GM18861 (cell line): ENCODE data around the gene EHD3.
"Not testable (repeated sequence)": the region's sequence is repeated elsewhere in the genome, so short reads cannot be mapped to it uniquely, and the experiment has no call there.

Experiments used
- ATAC-seq: cut with Tn5 transposase; IDR thresholded peaks from one replicate; pipeline ENCODE4 v1.9.1; 2021; ENCODE audit not compliant: unreplicated experiment

EHD3 gene

DNA sequence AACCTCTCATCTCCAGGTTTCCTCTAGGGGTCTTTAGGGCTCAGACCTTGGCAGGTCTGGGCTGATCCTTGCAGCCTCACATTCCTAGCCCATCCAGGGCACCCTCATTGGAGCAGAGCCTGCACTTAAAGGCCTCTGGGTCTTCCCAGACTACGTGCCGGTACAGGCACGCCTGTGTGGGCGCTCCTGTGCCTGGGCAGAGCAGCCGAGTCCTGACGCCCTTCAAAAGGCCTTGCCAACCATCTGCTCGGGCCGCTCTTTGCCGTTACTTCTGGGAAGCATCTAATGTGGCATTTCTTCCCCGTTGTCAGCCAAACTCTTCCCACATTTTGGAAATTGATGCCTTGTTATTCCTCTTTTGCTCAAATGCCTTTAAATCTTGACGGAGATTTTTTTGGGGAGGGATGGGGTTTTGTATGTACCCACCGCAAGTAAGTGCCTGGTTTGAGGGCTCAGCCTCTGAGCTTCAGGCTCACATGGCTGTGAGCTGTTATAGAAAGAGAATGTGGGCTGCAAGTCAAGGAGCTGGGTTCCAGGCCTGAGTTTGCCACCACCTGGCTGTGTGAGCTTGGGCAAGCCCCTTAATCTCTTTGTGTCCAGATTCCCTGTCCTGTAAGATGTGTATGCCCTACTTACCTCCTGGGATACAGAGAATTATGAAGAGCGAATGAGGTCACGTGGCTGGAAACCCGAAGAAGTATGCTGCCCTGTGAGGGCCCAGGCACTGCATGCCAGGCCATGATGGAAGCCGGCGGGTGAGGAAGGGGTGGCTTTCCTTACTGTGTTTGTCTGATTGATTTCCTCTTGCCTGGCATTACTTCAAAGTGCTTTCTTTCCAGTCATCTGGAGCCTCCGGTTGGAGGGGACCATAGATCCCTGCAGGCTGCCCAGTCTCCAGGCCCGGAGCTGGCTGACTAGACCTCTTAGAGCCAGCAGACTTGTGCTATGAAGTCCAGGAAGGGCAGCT lies 20.6 kb downstream of the EHD3 start:
- no peak for ATAC-seq

DNA sequence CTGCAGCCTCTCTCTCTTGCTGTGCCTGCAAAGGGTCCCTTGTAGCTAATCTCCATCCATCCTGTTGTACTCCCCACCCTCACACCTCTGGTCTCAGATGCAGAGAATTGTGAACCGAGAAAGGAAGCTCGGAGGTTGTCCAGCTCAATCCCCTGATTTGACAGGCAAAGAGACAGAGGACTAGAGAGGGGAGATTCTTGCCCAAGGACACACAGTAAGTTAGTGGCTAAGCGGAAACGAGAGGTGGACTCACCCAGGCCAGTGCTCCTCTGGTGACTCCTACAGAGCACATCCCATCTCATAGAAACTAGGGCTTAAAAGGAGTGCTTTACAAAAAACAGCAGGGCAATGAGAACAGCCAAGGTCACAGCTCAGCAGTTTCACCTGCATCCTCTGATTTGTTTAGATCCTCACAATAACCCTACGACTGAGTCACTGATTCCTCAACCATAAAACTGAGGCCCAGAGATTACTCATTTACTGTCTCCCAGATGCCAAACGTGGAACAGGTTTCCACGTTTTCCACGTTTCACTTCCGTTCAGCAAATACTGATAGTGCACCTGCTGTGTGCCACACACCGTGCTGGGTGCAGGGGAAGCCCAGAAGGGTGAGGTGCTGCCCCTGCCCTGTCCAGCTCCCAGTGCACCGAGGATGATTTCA lies 22.1 kb downstream of the EHD3 start:
- peak; percentile 68 for ATAC-seq

DNA sequence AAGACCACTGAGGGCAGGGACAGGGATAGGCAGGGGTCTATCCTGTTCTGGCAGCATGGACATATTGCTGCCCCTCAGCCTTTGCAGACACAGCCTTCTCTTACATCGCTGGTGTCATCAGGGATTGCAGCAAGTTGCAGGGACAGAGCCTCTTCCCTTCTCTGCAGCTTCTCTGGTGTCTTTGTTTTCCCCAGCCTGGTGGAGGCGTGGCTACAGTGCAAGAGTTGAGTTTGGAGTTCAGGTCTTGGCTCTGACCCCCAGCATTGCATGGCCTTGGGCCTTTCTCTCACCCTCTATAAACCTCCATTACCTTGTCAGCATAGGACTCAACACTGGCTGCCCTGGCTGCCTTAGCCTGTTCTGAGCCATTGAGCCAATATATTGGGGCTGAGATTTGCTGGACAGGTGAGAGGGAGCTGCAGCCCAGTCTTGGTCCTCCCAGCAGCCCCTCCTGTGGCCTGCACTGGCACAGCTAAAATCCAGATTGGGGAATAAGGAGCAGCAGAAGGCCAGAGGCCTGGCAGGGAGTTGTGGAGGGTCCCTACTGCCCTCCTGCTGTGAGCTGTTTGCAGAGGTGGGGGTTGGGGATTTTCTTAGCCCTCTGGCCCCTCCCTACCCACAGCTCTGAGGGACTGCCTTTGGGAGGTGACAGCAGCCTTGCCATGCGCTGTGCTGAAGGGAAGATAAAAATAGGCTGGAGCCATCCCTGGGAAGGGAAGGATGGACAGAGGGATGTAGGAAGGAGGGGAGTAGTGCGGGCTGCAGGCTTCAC lies 22.8 kb downstream of the EHD3 start:
- ATAC-seq = no peak

DNA sequence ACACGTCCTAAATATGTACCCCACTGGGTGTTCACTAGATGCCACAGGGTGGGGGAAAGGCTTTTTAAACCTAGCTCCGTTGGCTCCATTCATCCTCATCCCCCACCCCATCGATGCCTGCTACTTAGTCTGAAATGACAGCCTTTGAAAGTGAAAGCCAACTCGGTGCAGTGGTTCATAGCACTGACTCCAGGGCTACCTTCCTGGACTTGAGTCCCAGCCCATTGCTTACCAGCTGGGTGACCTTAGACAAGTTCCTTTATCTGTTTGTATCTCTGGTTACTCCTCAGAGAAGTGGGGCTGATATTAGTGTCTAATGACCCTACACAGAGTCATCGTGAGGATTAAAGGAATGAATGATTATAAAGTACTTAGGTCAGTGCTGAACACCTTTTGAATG lies 24.4 kb downstream of the EHD3 start:
- ATAC-seq = no peak

DNA sequence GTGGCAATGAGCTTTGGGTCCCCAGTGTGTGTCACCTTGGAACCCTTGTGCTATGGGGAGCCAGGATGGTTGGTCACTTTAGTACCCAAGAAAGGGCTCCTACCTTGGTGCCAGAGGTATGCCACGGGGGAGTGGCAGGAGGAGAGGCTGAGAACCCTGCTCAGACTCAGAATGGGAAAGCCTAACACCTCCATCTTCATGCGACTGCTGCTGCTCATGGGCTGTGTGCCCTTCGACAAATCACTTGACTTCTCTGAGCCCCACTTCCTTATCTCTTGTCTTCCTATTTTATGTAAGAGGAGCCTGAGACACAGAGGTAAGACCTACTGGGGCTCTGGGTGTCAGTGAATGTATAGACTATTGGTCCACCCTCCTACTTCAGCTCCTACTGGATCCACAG lies 25.1 kb downstream of the EHD3 start:
- ATAC-seq = no peak

DNA sequence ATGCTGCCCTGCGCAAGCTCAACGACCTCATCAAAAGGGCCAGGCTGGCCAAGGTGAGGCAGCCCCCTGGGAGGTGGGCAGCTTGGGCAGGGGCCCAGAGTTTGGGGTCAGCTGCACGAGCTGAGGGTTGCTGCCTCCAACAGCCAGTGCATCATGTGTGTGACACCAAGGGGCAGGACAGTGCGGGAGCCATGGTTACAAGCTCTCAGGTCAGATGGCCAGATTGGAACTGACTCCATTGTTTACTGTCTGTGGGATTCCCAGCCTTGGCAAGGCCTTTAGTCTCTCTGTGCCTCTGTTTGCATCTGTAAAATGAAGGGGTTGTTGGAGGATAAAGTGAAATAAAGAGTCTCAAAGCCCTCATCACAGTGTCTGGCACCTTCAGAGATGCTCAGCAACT lies 26.9 kb downstream of the EHD3 start:
- no peak for ATAC-seq

DNA sequence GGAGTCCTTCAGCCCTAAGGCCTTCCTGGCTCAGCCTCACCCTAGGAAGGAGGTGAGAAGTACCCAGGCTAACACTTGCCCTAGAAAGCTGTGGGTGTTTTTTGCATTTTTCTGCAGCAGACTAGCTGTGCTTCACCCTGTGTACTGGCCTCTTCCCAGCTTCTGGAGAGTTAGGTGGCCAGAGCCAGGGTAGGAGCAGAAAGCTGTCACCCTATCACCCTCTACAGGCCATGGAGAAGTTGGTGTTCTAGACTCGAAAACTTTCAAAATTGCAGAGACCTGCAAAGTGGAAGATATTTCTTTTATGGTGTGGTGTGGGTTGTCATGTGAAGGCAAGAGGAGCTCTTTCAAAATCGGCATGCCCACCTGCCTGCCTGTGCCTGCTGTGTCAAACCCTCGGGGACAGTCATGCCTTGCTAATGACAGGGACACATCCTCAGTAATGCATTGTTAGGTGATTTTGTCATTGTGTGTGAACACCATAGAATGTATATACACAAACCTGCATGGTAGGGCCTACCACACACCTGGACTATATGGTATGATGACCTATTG lies 29.8 kb downstream of the EHD3 start:
- ATAC-seq = no peak

DNA sequence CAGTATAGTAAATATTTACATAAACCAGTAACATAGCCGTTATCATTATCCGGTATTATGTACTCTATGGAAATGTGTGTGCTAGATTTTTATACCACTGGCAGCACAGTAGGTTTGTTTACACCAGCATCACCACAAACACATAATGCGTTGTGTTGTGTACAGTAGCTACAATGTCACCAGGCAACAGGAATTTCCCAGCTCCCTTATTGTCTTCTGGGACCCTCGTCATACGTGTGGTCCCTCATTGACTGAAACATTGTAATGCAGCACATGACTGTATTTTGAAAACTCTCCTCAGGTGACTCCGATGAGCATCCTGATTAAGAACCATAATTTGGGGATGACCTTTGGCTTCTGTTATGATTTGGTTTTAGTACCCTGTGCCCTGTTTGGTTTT lies 31.3 kb downstream of the EHD3 start:
- ATAC-seq = no peak

DNA sequence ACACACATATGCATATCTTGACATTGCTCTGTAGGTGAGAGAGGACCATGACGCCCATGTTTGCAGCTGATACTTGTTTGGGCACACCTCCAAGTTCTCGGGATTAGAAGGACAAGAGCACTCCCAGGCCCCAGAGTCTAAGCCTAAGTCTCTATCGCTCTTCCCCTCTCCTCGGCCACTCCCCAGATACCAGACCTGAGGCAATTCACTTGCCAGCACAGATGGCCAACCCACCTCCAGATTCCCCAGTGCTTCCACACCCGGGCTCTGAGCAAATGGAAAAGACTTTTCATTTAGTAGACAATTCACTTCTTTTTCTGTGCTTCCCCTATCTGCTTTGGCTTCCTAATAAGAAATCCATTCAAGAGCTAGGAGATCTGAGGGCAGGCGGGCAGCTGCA lies 32.9 kb downstream of the EHD3 start:
- ATAC-seq = no peak

DNA sequence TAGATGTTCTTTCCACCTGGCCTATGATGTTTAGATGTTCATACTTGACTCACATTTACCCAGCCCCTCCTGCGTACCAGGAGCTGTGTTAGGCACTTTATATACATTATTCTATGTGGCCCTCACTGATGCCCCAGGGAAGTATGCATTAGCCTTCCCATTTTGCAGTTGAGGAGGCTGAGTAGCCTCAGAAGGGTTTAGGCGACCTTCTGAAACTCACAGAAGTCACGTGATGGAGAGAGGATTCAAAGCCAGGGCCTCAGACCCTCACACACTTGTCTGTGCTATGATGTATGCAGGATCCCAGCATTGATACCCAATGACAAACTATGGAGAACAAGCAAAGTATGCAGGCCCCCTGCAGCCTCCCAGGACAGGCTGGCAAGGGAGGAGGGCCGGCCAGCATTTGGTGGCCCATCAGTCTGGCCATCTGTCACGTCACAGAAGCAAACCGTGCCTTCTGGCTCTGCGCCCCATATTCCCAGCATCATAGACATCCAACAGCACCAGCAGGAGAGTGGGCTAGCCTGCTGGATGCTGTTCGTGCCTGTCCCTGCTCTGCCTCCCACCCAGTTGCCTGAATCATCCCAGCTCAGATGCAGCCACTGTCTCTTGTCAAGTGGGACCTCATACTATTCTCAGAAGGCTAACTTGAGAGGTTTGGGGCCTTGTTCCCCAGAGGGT lies 33.6 kb downstream of the EHD3 start:
- ATAC-seq = no peak

DNA sequence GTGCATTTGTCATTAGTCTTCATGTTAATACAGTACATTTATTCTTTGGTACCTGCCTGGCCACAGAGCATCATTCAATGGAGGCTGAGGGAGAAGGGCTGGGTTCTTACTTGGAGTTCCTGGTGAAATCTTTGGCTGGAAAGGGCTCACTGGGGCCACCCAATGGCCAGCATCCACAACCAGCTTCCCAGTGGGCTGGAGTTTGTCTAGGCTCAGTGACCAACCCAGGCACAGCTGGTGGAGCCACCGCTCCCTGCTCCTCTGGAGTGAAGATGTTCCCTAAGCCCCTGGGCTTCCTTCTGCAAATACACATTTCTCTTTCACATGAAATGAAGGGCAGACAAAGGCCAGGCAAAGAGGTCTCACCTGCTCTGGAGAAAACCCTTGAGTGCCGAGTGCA lies 34.4 kb downstream of the EHD3 start:
- no peak for ATAC-seq

DNA sequence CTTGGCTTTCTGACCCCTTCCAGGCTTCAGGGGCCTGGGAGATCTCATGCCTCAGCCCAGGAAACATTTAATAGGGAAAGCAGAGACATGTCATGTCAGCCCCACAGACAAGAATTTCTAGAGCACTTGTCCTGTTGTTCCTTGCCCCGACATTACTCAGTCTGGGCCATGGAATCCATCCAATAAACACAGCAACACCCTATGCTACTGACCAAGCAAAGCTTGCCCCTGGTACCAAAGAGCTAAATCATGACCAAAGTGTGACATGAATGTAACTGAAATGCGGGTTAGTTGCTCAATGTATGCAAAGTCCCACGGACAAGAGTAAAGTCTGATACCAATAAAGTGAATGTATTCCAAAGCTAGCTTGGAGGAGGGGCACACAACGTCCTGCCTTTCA lies 35.1 kb downstream of the EHD3 start:
- ATAC-seq = no peak

DNA sequence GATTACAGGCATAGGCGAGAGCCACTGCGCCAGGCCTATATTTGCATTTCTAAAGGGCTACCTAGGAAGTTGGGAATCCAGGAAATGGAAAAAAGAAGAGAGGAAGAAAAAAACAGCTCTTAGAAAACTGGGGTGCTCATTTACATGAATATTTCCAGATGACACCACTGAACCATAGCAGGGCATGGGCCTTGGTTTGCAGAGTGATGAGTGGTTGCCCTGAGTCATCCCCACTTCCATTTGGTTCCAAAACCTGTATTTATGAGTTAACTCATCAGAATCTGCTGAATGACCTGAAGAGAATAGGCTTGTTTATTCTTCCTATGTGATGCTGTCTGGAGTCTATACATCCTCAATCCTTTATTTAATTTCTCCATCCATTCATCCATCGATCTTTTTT lies 36.2 kb downstream of the EHD3 start:
- ATAC-seq = no peak

DNA sequence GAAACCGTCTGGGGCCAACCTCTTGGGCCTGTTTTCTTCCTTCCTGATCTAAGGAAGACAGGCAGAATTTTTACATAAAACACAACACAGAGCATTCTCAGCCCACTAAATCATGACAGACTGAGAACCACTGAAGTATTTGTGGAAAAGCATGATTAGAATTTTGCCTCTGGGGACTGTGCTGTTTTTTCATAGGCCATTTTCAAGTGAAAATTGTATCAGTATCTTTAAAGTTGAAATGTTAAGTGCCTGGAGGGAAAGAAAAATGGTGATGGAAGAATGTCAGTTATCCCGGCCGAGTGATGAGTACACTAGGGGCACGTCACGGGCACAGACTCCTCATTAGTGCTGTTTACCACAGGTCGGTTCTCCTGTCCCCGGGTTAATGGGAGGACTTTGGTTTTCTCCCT lies 36.9 kb downstream of the EHD3 start:
- ATAC-seq = no peak

DNA sequence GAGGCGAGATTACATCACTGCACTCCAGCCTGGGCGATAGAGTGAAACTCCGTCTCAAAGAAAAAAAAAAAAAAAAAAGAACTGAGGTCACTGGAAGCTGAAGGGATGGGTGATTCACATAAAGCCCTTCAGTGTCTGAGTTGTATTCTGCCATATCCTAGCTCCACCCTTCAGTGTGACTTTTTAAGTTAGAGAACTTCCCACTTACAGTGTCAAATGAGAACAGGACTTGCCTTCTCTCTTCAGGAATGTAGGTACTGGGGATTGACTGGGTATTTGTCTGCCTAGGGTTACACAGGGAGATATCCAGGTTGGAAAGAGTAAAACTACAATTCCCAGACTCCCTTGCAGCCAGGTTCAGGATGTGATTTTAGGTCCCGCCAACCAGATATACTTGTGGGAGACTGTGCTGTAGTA lies 37.9 kb downstream of the EHD3 start:
- no peak for ATAC-seq

DNA sequence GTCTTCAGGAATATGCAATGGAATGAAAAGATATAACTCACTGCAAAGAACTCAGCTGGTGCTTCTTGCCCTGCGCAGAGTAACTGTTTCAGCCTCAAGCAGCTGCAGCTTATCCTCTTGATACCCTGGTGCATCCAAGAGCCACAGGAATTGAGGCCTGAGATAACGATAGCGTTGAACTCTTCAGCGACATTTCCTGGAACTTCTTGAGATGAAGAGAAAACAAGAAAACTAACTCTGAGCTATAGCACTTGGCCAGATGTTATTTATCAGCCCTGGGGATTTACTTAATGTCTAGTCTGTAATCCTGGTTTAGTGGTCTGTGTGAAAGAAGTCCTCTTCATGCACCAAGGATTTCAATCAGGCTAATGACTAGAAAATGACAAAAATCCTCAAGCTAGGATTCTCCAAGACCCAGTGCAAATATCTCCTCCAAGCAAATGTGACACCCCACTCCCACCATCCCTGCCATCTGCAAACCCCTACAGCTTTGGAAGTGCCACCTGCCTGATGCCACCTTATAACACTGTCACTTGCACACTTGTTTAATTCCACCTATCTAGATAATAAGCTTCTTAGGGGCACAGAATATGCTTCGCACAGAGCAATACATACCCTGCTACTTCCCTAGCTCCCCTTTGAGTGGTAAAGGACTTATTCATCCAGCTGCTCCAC lies 40.6 kb downstream of the EHD3 start:
- no peak for ATAC-seq

DNA sequence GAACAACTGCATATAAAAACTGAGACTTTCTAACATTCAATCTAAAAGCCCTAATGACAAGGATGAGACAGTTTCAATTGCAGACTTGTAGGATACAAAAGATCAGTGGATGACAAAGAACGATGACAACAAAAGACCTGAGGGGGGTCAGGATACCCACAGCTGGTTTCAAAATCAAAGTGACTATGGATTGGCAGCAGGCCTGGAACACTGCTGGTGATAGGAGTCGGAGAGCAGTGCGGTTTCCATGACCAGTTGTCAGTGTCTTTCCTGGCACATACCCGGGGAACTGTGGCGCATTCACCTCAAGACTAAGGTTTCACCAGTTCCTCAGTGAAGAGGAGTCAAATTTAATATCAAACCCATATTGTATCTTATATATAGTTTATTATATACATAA lies 42.0 kb downstream of the EHD3 start:
- no peak for ATAC-seq

DNA sequence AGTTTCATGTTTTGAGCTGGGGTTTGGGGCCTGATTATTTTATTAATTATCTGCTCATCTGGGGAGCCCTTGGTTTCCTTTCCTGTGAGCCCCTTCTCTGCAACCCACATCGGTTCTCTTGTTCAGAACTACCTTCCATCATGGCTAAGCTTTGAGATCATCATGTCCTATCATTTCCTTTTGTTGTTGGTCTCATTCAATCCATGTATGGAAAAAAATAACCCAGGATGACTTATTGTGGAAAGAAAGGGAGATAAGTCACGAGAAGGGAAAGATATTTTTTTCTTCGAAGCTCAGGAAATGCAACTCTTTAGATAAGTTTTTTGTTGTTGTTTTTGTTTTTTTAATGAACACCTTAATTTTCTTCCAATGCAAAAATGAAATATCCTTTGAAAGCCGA lies 43.7 kb downstream of the EHD3 start:
- no peak for ATAC-seq

DNA sequence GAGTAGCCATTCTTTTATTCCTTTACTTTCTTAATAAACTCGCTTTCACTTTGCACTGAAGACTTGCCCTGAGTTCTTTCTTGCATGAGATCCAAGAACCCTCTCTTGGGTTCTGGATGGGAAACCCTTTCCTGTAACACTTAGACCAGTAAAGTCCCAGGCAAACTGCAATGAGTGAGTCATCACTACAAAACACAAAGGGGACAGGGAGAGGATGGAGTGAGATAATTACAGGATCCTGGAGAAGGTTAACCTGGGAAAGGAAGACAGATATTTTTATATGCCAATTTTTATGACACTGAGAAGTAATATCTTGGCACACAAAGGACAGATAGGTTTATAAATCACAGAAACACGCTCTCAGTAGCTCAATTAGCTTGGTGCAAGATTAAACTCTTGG lies 48.7 kb downstream of the EHD3 start:
- ATAC-seq = no peak

DNA sequence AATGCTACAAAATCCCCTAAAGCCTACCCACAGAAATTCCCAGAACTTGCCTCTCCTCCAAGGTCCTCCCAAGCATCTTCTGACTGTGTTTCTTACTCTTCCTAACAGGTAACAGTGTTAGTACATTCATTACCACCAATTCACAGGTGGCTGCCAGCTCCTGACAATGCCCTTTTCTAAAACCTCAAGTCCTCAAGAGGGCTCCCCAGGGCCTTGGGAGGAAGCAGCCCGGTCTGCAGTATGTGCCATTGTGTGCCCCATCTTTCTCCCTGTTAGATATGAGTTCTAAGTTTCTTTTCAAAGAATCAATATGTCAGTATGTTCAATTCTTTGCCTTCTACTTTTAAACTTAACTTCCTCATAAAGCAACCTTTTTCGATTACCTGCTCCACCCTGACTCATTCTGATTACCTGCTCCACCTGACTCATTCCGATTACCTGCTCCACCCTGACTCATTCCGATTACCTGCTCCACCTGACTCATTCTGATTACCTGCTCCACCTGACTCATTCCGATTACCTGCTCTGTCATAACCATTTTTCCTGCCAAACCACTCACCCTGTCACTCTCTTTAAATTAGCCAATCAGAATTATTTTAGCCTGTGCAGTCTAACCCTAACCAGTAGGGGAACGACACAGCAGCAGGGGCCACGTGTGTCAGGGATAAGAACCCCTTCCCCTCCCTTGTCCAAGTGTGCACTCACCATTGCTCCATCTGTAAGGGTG lies 49.4 kb downstream of the EHD3 start:
- ATAC-seq = not testable (repeated sequence)
